ENCODE data around the gene DLD.
"Not testable (repeated sequence)": the region's sequence is repeated elsewhere in the genome, so short reads cannot be mapped to it uniquely, and the experiment has no call there.

The DLD gene

DNA sequence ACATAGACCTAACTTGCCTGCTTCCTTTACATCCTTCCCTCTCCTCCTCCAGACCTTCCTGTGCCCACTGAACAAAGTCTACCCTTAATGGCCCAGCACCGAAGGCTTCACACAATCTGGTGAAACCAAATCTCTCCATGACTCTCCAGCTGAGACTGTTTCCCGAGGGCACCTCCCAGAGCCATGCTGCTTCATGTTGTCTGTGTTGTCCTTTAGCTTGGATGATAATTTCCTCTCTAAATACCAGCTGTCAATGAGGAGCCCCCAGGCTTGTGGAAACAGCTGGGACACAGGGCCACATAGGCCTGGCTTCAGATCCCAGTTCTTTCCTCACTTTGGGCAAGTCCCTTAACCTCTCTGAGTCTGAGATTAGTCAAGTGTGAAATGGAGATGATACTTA is 54.3 kb downstream of the DLD start:
- DNase-seq (ENCODE audit: low spot score), result no peak

DNA sequence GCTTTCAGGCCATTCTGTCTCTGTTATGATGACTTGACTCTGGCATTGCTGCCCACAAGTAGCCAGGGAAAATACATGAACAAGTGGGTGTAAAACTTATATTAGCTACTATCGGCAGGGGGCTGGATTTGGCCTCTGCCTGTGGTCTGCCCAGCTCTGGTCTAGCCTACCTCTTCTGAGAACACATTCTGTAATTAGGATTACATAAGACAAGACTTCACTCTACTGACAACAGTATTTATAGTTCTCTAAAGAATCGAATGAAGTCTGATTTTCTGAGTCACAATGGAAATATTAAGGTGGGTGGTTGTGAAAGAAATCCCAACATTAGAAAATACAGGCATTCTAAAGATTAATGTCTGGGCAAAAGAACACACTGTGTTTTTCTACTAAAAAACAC is 55.5 kb downstream of the DLD start:
- no peak for DNase-seq (ENCODE audit: low spot score)

DNA sequence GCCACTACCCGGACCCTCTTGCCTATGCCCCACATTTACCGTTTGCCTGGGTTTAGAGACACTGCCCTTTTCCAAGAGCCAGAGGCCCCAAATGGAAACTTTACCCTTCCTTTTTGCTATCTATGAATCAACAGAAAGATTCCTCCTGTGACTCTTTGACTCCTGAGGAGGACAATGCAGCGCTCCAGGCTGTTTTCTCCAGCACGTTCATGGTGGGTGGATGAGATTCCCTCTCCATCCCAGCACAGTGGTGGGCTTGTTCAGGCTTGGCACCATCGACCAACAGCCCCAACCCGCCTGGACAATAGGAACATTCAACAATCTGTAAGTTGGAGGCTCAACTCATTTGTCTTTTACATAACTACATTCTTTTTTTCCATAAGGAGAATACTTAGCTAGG is 55.9 kb downstream of the DLD start:
- DNase-seq (ENCODE audit: low spot score), result no peak

- no peak for DNase-seq (ENCODE audit: low spot score)
Measured at GRCh38 chr7:107948645-107949442, 57.9 kb downstream of the DLD start.

DNA sequence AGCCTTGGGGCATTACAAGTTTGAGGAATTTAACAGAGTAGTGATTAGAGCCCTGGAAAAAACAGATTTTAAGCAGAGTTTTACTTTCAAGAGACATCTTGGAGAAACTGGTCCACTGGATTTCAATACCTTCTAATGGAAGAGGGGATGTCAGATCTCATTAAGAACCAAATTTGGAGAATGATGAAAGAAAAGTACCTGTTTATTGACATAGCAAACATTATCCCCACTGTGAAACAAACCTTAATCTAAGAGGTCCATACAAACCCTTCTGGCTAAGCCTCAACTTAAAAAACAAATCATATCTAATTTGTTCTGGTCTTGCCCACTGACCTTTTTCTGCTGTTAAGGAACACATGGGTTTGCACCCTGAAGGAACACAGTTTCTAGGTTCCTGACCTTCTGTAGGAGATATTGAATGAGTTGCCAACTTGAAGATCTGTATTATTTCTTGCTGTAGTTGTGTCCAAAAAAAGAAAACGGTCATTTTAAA is 58.5 kb downstream of the DLD start:
- no peak for DNase-seq (ENCODE audit: low spot score)

DNA sequence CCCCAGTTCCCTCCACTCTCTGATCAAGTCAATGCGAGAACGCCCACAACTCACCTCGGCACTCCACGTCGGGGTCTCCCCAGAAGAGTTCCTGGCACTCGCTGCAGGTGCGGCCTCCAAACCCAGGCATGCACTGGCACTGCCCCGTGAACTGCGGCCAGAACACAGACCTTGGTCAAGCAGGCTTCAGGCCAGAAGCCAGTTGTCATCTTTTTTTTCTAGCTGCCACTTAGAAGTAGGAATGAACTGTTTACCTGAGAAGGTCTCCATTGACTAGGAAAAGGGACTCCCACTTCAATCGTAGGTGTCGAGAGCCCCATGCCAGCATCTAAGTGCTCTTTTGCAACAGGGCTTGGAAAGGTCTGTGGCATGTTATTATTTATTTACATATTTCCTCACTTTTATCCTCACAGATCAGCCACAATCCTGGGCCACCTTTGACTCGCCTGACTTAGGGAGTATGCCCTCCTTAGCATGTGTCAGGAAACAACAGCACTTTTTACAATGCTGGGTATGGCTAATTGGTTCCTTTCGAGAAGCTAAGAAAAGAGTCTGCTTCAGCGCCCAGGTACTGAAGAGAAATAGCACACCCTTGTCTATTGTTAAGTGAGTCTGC is 60.3 kb downstream of the DLD start:
- DNase-seq (ENCODE audit: low spot score), result no peak

- DNase-seq (ENCODE audit: low spot score), result no peak
Measured at GRCh38 chr7:107951896-107952295, 60.9 kb downstream of the DLD start.

DNA sequence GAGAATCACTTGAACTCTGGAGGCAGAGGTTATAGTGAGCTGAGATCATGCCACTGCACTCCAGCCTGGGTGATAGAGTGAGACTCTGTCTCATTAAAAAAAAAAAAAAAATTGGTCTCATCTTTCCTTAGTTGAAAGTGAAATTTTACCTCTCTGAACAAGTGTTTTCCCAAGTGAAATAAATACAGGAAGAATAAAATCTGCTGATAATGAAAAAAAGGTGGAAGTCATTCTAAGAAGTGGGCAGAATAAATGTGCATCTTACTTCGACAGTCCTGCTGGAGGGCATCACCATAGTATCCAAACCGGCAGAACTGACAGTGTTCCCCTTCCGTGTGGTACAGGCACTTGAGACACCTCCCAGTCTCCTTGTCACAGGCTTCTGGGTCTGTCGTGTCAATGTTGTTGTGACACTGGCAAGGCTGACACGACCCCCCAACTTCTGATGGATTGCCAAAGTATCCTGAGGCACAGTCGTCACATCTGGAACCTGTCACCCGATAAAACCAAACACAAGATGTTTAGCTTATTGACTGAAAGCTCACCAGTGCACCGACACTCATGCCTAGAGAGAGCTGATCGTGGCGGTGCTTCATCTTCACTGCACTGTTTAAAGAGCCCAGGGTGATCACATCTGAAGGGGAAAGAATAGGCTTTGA is 62.4 kb downstream of the DLD start:
- DNase-seq (ENCODE audit: low spot score), result no peak

GRCh38 chr7:107953924-107954303 is 62.9 kb downstream of the DLD start:
- DNase-seq (ENCODE audit: low spot score), result no peak

DNA sequence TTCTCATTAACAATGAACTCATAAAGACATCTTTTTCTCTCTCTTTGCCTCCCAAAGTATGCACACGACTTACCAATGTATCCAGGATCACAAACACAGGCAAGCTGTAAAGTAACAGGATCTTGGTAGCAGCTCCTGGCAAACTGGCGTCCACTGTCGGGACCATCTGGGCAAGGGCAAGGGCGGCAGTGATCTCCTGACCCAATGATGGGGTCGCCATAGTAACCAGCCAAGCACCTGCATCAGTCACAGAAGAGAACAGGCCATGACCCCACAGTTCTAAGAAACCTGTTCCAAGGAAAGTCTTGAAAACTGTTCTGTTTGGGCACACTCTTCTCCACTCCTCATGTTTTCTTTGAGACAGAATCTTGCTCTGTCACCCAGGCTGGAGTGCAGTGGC is 64.4 kb downstream of the DLD start:
- no peak for DNase-seq (ENCODE audit: low spot score)

DNA sequence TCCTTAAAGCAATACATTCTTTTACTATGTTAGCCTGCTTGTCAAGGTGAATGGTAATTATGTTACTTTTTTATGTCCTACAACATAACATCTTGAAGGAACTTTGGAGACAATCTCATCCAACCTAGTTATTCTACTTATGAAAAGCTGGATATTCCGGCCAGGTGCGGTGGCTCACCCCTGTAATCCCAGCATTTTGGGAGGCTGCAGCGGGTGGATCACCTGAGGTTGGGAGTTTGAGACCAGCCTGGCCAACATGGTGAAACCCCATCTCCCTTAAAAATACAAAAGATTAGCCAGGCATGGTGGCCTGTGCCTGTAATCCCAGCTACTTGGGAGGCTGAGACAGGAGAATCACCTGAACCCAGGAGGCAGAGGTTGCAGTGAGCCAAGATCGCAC is 66.0 kb downstream of the DLD start:
- DNase-seq (ENCODE audit: low spot score), result not testable (repeated sequence)

DNA sequence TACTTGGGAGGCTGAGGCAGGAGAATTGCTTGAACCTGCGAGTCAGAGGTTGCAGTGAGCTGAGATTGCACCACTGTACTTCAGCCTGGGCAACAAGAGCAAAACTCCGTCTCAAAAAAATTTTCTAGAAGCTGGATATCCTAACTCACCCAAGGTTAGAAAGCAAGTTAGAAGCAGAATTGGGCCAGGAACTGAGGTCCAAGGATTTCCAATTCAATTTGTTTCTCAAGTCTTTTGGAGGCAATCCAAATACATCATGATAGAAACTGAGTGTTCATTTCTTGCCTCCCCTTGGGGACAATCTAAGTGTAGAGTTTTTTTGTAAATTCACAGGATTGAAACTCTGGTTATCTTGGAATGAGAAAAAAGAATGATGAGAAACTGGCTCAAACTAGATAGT is 66.5 kb downstream of the DLD start:
- no peak for DNase-seq (ENCODE audit: low spot score)

DNA sequence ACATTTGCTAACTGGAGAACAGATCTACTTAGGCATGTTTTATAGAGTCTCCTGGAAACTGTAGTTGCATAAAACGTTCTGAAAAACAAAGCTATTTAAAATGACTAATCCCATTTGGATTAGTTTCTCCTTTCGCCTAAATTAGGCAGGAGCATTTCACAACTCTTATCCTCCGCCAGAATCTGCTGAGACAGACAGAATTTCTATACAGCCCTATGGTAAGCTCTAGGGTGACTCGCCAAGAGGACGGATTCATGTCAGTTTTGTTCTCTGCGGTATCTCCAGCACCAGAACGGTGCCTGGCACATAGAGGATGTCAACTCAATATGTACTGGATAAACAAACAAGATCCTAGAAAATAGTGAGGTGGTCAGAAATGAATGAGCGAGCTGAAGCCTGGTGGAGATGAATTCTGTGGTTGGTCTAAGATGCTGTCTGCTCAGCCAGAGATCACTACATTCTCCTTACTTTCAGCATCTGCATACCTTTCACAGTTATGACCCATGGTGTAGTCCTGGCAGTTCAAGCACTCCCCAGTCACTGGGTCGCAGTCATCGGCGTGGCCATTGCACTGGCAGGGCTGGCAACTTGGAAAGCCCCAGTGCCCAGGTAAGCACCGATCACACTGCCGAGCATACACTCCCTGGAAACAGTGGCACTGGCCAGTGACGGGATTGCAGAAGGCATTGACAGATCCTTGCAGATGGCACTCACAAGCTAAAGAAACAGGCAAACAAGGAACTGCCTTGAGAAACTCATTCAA is 68.0 kb downstream of the DLD start:
- DNase-seq (ENCODE audit: low spot score), result no peak

DNA sequence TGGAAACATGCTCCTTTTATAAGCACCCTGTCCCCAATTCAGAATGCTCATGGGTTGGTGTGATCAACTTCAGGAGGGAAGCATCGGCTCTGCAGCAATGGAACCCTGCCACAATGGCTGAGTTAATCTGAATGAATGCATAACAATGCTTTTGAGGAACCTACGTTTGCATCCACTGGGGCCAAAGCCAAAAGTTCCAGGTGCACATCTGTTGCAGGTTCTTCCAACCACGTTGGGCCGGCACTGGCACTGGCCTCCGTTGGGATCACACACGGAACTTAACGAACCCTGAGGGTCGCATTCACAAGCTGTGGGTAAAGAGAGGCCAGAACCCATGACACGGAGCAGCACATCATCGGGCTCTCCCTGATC is 68.5 kb downstream of the DLD start:
- DNase-seq (ENCODE audit: low spot score), result no peak

GRCh38 chr7:107960272-107960671 is 69.3 kb downstream of the DLD start:
- no peak for DNase-seq (ENCODE audit: low spot score)

DNA sequence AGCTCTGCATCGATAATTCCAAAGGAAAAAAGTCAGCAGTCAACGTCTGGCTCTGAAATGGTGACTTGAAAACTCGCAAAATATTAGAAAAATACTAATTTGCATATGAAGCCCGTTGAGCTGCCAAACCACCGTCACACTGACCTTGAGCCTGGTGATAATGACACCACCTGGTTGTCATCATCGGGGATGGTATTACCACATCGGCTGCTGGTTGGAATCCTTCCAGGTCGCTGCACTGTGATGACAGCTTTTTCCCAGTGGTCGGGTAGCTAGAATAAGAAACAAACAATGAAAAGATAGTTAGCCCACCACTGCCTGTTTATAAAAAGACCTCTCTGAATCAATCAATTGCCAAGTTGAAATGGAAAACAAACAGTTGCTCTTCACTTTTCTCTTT is 70.4 kb downstream of the DLD start:
- DNase-seq (ENCODE audit: low spot score), result no peak

GRCh38 chr7:107962817-107963216 is 71.8 kb downstream of the DLD start:
- DNase-seq (ENCODE audit: low spot score), result no peak

DNA sequence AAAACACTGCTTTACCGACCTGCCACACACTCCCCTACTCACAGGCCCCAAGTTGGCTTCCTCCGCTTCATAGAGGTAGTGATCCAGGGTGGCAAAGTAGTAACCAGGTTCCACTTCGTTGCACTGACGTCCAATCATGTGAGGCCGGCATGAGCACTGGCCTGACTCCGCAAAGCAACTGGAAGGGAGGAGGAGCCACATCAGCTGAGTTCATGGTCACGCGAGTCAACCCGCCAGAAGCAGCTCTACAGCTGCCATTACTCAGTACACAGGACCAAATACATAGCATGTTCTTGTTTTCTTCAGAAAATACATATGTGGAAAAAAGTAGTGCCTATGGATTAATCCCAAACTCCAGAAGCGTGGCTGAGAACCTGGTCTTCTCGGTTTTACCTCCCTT is 73.5 kb downstream of the DLD start:
- no peak for DNase-seq (ENCODE audit: low spot score)

DNA sequence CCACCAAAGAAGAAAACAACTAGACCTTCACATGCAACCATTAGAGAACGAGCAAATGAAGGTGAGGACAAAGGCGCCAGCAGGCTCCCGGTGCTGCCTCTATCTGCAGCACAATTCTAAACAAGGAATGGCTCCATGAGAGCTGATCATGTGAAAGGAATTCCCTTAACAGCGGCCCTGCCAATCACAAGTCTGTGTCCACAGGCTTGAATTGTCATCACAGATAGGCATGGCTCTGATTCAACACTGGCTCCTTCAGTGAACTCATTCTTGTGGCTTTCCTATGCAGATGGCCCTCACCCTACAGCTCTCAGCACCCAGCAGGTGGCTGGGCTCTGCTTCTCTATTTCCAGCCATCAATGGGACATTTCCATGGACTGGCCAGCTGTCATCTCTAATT is 75.7 kb downstream of the DLD start:
- no peak for DNase-seq (ENCODE audit: low spot score)

DNA sequence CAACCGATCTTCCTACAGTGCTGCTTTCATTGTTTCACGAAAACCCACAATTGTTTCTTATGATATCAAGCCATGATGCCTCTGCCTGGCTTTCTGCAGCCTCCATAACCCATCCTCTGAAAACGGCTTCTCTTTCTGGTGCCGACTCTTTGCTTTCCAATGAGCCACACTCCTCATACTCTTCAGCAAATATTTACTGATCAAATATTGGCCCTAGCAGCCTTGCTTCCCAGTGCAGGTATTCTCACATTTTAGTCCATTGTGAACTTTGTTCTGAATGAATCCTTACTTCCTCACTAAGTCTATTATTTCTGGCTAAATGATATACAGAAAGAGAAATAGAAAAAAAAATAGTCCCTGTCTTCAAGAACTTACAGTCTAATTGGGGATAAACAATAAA is 76.4 kb downstream of the DLD start:
- DNase-seq (ENCODE audit: low spot score), result peak; percentile 45

DNA sequence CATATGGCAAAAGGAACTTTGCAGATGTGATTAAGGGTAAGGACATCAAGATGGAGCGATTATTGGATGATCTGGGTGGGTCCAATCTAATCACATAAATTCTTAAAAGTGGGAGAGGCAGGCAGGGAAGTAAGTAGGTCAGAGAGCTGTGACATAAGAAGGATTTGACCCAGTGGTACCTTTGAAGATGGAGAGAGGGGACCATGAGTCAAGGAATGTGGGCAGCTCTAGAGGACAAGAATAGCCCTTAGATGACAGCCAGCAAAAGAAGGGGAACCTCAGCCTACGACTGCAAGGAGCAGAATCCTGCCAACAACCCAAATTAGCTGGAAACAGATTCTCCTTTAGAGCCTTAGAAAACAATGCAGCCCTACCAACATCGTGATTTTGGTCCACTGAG is 77.5 kb downstream of the DLD start:
- no peak for DNase-seq (ENCODE audit: low spot score)

GRCh38 chr7:107969856-107970255 is 78.9 kb downstream of the DLD start:
- no peak for DNase-seq (ENCODE audit: low spot score)
